Measurements from ENCODE around the gene MCM5.

MCM5 gene

GRCh38 chr22:35404176-35404575 lies 4.2 kb downstream of the MCM5 start:
- DNase-seq = no peak

- no peak for DNase-seq
Observed at GRCh38 chr22:35406443-35406842, 6.5 kb downstream of the MCM5 start.

DNA sequence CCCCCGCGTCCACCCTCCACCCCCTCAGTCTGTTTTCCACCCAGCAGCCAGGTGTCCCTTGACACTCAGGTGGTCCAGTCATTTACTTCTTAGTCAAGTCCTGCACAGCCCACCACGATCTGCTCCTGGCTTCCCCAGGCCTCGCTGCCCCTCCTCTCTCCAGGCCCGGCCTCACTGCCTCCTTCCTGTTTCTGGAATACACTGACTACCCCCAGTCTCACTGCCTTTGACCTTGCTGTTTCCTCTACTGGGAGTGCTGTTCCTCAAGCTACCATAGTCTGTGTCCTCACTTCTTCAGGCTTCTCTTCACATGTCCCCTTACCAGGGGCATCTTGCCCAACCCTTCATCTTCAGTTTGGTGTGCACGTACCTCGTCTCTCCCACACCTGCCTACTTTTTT lies 7.4 kb downstream of the MCM5 start:
- DNase-seq = no peak

DNA sequence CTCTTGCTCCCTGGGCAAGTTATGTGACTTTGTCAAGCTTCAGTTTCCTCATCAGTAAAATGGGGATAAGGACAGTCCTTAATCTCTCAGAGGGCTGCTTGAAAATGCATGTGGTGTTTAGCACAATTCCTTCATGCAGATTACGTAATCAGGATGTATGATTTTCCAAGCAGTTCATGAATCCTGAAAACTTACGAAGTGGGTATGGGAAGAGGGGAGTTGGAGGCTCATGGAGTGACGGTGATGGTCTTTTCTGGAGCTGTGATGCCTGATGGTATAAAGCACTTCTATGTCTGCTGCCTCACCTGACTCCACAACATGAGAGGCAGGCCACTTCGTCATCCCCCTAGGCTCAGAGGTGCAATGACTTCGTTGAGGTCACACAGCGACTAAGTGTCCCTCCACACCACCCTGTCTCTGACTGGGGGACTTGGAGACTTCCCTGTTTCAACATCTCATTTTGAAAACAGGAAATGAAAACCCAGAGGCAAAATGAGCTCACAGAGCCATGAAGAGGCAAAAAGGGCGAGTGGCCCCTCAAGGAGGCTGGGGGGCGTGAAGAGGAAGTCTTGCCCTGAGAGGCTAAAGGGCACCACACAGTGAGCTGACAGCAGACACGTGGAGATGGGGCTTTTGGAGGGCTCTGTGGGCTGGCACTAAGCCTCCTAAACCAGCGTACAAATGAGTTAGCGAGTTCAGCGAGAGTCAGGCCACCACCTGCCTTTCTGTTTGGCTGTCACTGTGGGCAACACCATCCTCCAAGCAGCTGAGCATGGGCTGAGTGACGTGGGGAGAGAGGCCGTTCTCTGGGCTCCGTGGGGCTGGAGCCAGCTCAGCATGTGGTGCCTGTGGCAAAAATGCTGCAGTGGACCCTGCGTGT lies 10.1 kb downstream of the MCM5 start:
- no peak for DNase-seq

GRCh38 chr22:35410663-35411034 lies 10.7 kb downstream of the MCM5 start:
- DNase-seq = no peak

DNA sequence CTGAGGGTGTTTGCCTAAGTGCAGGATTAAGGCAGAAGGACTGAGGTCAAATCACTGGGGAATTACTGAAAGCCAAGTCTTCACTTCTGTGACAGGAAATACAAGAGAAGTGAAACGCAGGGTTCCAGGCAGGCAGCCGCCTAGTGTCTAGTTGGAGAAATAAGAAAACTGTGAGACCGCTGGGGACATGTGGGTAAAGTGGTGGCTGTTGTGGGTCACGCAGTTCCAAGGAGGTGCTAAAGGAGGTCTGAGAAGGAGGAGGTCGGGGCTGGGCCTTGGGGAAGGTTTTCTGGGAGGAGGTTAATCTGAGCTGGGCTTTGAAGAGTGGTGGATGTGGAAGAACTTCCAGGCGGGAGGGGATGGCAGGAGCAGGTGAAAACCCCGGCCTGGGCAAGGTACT lies 11.2 kb downstream of the MCM5 start:
- DNase-seq = no peak

DNA sequence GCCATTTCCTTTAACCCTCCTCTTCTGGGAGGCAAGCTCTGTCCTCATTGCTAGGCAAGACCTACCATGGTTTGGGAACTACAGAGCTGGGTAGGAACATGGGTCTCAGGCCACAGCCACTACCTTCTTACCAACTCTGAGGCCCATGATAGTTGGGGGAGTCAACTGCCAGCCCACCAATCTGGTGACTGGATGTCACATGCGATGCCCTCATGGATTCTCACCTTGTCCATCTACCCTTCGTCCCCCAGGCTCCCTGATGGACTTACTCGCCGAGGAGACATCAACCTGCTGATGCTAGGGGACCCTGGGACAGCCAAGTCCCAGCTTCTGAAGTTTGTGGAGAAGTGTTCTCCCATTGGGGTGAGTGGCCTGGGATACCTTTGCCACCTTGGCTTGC lies 13.7 kb downstream of the MCM5 start:
- no peak for DNase-seq

- DNase-seq = no peak
Observed at GRCh38 chr22:35417606-35418005, 17.7 kb downstream of the MCM5 start.

- no peak for DNase-seq
Observed at GRCh38 chr22:35418088-35418487, 18.1 kb downstream of the MCM5 start.

GRCh38 chr22:35418731-35419130 lies 18.8 kb downstream of the MCM5 start:
- no peak for DNase-seq

- DNase-seq = no peak
Observed at GRCh38 chr22:35419756-35420155, 19.8 kb downstream of the MCM5 start.

- DNase-seq = no peak
Observed at GRCh38 chr22:35421121-35421520, 21.2 kb downstream of the MCM5 start.

- DNase-seq = no peak
Observed at GRCh38 chr22:35422145-35422544, 22.2 kb downstream of the MCM5 start.

DNA sequence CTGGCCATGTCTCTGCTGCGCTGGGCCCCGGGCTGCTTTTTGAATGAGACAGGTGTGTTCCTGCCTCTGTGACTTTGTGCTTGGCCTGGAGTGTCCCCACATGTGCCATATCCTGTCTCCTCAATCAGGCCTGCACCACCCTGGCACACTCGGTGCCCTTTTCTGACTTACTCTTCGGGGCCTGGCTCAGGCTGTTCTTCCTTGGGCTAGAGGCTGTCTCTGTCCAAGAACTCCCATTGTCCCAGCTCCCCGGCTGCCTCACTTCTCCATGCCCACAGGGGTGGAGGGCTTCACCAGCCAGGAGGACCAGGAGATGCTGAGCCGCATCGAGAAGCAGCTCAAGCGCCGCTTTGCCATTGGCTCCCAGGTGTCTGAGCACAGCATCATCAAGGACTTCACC lies 23.0 kb downstream of the MCM5 start:
- DNase-seq = no peak

- DNase-seq = no peak
Observed at GRCh38 chr22:35424081-35424480, 24.1 kb downstream of the MCM5 start.

DNA sequence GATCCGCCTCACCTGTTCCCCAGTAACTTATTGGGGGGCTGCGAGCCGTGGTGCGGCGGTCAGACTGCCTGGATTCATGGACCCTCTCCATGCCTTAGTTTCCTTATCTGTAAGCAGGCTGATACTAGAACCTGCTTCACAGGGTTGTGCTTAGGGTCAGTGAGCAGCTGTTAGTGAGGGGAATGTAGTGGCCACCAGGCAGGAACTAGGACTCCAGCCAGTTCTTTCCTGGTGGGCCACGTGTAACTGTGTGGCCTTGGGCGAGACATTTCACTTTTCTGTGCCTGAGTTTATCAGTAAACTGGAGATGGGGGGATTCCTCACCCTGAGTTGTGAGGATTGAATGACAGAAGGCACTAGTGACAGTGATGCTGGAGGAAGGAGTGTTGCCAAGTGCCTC lies 24.8 kb downstream of the MCM5 start:
- no peak for DNase-seq

DNA sequence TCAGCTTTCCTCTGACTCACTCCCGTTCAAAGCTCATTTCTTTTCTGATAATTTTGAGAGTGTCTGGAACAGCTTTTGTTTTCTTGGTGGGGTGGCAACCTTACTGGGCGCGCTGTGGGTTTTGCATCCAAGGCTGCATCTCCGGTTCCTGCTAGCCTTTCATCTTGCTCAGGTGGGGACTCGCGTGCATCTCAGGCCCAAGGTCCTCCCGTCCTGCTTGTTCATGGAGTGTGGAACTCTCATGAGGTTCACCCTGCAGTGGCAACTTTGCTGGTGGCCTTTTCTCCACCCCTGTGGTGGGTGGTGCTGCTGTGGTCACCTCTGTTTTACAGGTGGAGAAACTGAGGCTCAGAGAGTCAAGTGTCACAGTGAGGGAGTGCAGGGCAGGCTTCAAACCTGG lies 25.6 kb downstream of the MCM5 start:
- no peak for DNase-seq

DNA sequence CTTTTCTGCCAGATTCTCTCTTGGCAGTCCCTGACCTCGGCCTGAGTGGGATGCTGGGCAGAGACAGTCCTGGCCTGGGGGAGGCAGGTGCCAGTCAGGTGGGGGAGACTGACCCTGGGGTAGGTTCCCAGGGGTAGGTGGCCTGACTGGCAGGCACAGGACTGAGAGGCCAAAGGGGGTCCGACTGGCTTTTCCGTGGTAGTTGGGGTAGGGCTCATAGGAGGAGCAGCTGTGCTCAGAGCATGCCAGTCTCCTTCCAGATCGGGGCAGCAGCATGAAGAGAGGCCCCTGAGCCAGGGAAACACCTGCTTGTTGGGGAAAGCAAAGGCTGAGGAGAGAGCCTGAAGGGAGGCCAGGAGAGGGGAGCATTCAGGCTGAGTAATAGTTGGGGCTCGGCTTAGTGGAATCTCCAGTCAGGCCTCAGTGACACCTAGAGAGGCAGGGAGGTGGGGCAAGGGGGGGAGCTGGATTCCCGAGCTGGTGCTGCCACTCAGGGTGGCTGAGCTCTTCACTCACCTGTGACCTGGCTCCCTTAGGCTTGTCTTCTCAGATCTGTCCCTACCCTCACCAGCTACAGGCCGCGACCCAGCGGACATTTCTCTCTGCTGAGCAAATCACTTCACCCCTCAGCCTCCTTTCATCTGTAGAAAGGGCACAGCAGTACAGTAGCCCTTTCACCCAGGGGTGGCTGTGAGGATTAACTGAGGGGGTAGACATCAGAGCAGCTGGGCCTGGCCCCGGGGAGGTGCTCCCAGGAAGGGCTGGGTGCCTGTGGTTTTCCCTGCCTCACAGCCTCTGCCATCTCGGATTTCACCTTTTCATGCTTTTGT lies 26.2 kb downstream of the MCM5 start:
- DNase-seq = no peak

DNA sequence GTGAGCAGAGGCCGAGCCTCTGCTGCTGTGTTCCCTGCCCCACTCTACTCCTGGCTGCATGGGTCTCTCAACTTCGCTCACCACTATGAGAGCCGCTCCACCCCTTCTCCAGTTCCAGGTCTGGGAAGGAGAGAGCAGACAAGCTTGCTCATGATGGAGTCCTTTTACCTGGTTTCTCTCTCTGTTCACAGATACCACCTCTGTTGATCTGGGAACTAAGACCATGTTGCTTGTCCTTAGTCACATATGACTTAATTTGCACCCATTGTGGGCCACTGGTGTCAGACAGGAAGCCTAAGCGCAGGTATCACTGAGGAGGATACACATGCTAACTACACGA lies 26.8 kb downstream of the MCM5 start:
- no peak for DNase-seq

DNA sequence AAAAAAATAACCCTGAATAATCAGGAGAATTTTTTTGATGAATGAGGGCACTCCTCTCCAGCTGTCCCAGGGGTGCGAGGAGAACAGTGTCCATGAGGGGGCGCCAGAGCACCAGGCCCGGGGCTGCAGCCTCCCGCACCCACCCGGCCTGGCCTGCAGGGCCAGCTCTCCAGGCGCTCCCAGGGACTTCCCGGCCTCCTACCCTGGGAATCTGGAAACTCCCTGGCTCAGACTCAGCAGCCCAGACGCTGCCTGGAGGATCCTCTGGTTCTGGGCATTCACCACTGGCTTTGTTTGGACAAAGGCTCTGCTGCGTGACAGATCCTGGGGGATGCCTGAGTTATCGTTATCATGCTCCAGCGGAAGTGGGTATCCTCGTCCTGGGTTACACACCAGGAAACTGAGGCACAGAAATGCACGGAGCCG lies 31.0 kb downstream of the MCM5 start:
- no peak for DNase-seq

GRCh38 chr22:35431483-35432227 lies 31.7 kb downstream of the MCM5 start:
- DNase-seq = no peak

DNA sequence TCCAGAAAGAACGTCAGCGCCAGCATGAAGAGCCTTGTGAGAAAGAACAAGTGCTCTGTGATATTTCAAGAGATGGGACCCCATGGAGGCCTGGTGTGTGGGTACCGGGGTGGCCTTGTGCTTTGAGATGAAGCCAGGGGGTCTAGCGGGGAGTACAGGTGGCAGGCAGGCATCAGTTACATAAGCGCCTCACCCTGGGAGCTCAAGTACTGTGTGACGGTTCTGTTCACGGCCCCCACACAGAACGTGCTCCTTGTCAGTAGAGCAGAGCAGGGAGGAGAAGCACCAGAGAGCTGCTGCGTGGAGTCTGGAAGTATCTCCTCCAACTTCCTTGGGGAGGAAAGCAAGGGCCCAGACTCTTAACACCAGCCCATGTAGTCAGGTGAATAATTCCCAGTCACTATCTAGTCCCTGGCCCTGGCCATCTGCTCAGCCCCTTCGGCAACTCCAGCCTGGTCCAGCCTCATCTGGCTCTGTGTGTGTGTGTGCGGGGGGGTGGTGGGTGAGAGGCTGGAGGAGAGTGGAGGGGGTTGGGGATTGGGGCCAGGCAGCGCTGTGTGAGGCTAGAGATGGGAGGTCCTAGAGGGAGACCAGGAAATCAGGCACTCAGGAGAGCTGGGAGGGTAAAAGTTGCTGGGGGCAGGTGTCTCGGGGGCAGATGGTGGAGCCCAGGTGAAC lies 32.4 kb downstream of the MCM5 start:
- no peak for DNase-seq
